HG03025 (cell line): ENCODE data around the gene IL1RAPL1.

Source experiments
- ATAC-seq: cut with Tn5 transposase; IDR thresholded peaks from one replicate; pipeline ENCODE4 v1.9.1; 2021; ENCODE audit warnings: mild to moderate bottlenecking, moderate library complexity; ENCODE audit not compliant: unreplicated experiment, low FRiP score

The IL1RAPL1 gene

DNA sequence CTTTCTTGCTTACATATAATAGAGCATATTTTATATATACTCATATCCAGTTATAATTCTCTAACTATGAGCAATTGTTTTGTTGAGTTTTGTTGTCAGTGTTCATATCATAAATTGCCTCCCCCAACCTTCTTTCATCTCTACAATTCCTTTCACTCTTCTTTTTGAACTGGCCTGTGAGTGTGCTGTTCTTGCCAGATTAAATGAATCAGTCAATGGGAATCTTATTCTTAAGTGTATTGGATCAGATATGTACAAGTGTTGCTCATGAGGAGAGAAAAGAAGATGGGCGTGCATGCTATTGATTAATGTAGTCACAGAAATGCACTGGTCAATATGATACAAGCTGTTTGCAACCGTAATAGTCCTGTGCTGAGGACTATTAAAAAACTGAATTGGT lies 900.0 kb downstream of the IL1RAPL1 start:
- no peak for ATAC-seq

DNA sequence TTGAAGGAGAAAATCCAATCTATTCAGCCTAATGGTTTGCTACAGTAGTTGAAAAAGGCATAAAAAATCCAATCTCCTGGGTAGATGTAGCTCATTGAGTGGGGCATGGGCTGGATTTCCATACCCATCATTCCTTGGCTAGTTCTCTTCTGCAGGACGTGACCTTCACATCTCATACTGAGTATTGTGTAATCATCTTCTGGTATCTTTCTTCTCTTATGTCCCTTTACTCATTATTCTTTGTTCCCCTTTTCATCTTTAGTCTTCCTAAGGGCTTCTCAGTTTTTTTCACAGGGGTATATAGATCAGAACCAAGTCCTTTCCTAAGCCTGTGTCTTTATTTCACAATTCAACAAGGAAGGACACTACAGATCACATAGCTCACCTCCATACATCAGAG lies 900.5 kb downstream of the IL1RAPL1 start:
- peak; percentile 51 for ATAC-seq

DNA sequence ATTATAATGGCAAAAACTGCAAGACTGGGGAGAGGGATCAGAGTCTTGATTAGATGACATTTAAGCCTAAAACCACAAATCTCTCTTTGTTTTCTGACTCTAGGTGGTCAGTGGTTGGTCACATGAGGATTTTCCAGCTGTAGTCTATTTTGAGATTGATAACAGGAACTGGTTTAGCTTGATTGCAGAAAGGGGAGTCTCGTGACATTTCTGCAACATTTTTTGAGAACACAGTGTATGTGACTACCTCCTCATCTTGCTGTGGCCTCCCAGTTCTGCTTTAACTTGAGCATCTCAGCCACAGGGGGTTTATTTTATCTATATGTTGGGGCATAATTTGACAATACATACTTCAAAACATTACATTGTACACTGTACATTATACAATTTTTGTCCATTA lies 901.7 kb downstream of the IL1RAPL1 start:
- no peak for ATAC-seq

DNA sequence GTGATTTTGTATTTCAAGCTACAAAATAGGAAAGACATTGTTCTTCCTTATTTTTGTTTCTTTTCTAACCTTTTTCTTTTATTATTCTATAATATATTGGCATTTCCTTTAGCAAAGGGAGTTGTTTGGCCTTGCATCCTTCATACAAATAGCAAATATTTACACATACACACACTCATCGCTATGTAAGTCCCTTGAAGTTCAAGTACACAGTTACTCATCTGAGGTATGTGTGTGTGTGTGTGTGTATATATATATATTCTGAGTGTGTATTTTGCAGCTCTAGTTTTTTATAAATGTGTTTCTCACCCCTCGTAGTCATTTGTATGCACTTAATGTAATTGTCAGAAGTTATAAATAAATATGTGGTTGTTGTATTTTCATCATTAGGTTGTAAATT lies 903.4 kb downstream of the IL1RAPL1 start:
- no peak for ATAC-seq

DNA sequence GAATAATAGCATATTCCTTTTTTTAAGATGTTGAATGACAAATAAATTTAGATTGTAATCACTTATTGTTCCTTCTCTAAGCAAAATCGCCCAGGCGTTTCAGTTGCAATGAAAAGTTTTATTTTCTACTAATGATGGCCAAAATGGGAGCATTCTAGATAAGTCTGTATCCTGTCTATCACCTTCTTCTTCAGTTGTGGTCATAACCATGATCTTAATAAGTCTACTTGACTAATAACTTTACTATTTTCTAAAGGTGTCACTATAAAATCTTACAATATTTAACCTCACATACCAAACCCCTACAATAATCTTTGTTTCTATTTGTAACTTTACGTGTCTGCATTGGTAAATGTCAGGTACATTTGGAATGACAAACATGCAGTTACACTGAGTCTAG lies 904.4 kb downstream of the IL1RAPL1 start:
- no peak for ATAC-seq

DNA sequence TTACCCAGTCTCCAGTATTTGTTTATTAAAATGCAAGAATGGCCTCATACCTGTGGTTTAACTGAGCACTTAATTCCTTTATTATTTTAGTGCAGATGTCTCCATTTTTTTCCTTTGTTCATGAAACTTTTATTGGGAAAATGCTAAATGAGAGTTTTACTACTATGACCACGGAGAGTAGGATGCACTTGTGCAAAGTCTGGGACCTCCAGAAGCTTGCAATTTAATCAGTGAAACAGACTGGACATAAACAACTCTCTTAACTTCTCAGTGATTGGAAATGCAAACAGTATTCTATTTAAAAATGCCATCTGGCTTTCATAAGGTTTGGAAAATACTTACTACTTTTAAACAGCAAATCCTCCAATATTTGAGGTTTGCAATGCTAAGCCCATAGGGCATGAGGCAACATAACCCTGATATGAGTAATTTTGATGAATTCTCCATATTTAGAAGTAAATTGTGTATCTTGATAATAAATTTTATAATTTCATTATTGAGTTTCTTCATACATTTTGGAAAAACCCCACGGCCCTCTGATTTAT lies 909.5 kb downstream of the IL1RAPL1 start:
- ATAC-seq = no peak

DNA sequence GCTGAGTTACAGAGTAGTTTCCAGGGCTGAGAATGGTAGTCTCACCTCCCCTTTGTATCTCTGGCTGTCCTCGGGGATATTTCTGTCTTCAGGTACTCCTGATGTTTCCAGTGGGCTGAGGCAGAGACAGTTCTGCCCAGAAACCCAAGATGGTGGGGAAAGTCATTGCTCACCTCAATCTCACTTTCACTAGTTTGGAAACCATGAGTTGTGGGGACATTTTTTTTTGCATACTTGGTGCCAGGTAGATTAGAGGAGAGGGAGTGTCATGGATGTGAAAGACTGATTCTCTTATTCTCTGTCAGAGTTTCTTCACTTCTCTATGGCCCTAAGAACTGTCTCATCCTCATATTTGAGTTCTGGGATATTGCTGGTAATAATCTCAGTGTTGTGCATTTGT lies 919.5 kb downstream of the IL1RAPL1 start:
- no peak for ATAC-seq

DNA sequence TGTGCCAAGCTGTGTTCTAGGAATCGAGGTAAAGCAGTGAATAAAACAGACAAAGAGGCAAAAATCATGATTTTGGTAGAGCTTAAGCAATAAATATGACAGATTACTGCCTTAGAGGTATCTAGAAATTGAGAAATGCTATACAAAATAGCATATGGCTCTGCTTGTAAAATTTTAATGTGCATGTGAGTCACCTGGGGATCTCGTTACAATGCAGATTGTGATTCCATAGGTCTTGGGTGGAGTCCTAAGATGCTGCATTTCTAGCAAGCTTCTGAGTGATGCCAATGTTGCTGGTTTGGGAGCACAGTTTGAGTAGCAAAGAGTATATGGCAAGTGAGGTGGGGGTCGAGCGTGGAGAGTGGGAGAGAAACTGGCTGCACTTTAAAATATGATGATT lies 930.9 kb downstream of the IL1RAPL1 start:
- ATAC-seq = no peak

DNA sequence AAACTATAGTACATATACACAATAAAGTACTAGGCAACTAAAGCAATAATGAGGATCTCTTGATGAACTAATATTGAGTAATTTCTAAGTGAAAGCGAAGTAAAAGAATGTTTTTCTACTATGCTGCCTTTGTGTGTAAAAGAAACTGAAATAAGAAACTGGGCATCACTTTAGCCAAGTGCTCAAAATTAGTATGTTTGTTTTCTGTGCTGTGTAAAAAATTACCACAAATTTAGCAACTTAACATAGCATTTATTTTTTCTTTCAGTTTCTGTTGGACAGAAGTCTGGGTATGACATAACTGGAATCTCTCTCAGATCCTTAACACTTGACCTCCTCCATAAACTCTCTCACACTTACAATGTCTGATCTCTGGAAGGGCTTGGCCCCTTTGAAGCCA lies 941.0 kb downstream of the IL1RAPL1 start:
- peak; percentile 85 for ATAC-seq

DNA sequence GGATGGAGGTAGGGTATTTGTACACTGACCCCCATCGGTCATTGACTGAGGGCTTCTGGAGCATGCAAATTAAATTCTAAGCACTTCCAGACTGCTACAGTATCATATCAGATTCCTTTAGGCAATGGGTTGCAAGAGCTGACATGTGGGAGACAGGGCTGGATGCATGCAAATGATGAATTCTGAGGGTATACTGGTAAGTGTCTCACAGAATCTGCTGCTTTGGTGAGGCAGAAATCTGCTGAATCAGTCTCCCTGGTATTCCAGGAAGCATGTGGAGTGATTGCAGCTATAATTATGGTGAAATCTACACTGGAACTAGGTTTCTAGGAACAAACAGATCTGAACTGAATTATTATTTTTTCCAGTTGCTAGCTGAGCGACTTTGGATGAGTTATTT lies 943.3 kb downstream of the IL1RAPL1 start:
- no peak for ATAC-seq

DNA sequence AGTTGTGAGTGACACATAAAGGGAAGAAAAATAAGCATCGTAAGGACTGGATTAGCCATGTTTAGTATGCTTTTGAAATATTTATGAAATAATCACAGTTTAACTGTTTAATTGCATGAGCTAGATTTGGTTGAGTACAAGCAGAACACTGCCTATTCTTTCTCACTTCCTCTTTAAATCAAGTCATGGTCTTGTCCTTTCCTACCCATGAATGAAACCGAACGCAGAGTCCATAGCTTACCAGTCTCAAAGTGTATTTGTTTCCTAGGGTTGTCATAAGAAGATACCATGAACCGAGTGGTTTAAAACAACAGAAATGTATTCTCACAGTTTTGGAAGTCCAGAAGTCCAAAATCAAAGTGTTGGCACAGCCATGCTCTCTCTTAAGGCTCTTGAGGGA lies 944.1 kb downstream of the IL1RAPL1 start:
- ATAC-seq = peak; percentile 85

DNA sequence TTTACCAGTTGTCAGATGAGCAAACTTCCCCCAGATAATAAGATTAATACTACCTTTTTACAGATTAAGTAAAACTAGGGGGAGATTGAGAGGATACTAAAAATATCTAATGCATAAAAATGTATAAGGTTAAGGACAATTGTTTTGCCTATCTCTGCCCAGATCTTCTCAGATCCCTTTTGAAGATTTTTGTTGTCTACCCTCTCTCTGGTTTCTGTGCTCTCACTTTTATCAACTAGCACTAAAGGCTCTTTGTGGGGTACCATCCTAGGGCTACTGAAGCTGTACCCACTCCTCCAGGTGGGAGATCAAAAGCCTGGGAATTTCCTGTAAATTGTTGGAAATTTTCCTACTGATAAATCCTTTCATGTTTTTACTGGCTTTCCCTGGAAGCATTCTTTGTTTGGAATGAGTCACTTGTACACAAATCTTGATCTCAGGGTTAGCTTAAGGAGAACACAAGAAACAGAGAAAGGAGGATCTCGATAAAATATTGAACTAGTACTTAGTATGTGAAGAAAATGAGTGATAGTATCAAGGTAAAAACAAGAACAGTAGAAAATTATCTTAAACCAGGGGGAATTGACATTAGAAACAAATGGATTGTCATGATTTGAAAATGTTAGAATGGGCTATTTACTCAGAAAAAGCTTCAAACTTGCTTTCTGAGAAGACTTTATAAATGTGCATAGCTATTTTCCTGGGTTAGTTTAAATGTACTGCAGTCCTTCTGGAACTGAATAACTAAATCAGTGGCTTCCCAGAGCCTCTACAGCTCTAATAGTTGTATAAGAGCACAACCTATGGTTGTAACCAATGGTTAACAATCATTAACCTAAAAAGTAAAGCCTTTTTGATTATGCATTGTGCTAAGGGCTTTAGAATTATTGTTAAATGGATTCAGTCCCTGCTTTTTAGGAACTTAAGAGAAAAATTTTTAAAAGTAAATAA lies 948.2 kb downstream of the IL1RAPL1 start:
- ATAC-seq = no peak

DNA sequence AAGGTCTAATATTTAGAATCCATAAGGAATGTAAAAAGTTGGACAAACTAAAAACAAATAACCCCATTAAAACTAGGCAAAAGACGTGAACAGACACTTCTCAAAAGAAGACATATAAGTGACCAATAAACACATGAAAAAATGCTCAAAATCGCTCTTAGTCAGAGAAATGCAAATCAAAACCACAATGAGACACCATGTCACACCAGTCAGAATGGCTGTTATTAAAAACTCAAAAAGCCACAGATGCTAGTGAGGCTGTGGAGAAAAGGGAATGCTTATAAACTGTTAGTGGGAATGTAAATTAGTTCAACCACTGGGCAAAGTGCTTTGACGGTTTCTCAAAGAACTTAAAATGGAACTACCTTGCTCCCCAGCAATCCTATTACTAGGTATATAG lies 953.8 kb downstream of the IL1RAPL1 start:
- no peak for ATAC-seq

DNA sequence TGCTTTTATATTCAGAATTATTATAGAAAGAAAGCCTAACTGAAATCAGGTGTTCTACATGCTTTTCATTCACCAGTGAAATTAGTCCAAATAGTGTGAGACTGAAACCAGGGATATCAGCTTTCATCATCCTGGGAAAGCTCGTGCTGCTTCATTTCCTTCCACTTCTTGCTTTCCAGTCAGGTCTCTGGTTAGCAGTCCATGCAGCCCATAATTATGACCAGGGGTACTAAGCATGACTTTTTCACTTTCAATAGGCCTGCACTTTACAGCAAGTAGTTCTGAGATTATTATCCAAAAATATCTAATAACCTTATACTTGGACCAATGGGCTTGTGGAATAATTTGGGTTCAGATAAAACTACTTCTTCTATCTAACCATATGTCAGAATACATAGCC lies 954.9 kb downstream of the IL1RAPL1 start:
- ATAC-seq = no peak

DNA sequence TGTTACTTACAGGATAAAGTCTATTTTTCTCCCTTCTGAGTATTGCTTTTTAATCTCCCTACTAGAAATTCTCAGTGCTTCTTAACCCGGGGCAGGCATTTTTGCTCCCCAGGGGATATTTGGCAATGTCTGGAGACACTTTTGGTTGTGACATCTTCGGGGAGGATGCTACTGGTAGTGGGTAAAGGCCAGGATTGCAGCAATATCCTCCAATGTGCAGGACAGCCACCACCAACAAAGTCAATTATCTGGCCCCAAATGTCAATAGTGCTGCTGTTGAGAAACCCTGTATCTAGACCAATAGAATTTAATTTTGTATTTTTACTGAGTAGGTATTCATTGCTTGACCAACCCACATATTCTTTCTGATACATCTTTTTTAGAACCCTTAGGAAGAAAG lies 958.6 kb downstream of the IL1RAPL1 start:
- ATAC-seq = no peak

DNA sequence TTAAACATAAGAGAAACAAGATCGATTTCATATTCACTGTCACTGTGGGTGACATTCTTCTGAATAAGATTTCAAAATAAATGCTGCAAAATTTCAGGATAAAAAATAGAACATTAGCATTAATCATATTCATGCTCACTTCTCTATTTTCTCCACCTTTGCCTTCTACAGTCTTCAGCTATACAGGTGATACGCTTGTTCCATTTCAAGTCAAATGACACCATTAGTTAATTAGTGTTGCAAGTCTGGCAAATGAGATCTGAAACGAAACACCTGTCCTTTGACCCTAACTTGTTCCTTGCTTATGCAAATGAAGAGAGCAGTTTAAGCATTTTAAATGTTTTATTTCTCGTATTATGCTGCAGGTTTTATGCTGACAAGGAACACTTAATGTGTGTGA lies 960.6 kb downstream of the IL1RAPL1 start:
- ATAC-seq = no peak

DNA sequence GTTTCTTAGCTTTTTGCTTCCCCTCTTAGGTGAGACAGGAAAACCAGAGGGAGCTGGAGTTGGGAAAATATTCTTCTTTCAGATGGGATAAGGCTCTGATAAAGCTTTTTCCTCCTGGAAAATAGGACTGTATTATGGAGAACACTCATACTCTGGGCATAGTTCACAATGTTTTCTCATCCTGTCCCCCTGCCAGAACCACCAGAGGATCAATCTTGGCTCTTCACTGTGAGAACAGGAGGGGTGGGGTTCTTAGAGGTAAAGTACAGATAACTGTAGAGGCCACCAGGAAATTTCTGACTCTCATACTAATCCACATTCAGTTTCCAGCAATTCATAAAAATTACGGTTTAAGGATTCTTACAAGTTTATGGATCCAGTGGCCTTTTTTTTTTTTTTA lies 966.3 kb downstream of the IL1RAPL1 start:
- ATAC-seq = no peak

DNA sequence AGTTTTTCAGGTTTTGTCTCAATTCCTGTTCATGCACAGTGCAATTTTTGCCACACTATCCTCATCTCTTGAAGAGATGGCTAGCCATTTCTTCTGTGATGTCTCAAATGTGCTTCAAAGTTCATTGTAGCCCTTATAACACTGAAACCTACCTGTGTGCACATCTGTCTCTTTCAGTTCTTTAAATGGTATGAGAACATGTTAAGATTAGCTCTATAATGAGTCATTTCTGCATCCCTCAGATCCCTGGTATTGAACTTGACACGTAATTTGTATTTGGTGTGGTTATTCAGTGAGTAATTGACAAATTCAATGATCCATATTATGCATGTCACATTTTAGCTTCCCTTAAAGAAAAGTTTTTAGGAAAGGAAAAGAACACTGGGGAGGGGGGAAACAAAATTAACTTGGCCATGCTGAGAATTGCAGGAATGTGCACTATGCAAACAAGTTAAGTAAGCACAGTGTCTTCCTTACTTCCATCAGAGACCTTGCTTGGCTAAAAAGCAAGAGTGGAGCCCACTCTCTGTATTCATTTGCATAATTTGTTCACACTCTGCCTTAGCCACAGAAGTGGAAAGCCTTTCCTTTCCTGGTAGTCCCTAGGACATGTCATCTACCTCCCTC lies 968.3 kb downstream of the IL1RAPL1 start:
- ATAC-seq = peak; percentile 98

DNA sequence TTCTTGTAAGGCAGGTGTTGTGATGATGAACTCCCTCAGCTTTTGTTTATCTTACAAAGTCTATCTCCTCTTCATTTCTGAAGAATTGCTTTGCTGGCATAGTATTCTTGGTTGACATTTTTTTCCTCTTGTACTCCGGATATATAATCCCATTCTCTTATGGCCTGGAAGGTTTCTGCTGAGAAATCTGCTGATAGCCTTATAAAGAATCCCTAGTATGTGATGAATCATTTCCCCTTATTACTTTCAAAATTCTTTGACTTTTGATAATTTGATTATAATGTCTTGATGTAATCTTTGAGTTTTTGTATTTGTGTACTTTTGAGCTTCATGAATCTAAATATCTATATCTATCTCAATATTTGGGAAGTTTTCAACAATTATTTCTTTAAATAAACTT lies 972.8 kb downstream of the IL1RAPL1 start:
- no peak for ATAC-seq

DNA sequence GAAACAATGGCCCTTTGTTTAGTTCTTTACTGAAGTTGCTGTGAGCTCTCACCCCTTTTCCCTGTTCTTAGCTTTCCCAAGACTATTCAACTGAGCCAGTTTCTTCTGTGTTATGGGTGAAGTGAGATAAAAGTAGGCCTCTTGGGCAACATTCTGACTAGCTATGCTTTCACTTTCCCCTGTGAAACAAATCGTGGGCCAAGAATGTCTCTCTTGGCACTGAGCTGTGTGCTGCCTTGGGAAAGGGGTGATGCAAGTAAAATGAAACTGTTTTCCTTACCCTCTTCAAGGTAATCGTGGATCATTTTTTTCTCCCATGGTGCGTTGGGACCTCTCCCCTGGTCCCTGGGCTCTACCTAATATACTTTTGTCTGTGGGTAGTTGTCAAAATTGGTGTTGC lies 974.2 kb downstream of the IL1RAPL1 start:
- ATAC-seq = no peak

DNA sequence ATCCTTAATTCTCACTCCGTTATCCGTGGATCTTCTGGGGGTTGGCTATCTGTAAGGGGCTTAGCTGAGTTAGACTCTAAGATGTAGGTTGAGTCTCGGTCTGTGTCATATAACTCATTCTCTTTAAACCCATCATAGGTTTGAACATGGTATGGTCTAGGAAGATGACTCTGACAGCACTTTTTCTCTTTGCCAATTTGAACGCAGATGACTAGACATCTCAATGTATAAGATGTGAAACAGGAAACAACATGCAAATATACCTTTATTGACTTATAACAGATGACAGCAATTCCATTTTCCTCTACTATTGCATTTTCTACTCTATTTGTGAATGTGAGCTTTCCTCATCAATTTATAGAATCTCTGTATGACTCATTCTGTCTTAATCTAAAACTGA lies 993.3 kb downstream of the IL1RAPL1 start:
- no peak for ATAC-seq

DNA sequence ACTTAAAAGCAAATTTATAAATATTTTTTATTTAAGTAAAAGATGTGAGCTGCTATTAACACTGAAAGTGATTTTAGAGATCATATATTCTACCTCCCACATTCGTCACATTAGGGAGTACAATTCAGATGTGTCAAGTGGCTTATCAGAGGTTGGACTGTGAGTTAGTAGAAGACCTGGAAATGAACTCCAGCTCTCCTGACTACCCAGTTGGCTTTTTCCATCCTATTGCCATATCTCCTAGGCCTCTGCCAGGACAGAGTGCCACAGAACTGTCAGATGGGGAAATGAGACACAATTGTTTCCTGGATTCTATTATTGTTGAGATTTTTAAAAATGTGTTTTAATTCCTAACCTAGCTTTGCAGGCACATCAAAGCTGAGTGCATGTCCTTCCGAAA lies 994.0 kb downstream of the IL1RAPL1 start:
- no peak for ATAC-seq
